ENCODE measurements around the gene PLA2G7. TPM values are rescaled to one million over a fixed set of nuclear protein-coding genes. Genes with fewer than 3 reads are reported as not detected.

Gene PLA2G7
- 0.68 and 1.5 TPM in 2 replicates for total RNA-seq
- 1.6 TPM in 1 of 2 replicates, not detected in the other for polyA plus RNA-seq

DNA sequence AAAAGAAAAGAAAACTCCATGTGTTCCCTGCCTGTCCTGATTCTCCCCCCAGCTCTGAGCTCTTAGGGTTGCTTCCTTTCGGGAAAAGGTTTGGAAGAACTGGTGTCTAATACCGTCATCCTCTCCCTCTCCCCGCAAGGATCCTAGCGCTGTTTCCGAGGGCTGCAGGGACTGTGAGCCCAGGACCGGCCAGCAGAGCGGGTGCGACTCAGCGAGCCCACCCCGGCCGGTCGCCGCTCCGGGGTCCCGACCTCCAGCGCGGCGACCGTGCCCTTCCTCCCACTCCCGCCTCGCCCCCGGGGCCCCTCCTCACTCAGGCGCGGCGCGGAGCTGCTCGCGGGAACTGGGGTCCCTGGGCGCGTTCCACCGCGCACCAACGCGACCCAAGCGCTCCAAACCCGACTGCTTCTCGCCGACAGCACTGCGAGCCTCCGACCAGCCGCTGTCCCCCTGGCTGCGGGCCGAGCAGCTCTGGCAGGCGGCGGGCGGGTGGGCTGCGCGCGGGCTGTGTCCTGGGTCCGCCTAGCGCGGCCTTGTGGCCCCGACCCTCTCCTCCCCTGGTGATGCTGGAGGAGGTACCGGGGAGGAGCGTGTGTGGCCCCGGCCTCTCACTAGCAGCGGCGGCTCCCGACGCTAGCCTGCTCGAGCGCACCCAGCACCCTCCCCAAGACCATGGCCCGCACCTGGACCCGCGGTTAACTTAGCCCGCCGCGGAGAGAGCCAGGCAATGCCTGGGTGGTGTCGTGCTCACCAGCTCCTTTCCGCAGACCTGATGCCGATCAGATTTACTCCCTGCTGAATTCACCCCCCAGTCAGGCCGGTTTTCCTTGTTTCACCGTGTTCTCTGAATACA is at the start of gene PLA2G7:
Gene PLA2G7, minus strand, starts transcription at position 509 of the 853 bp plus-strand sequence. CDS start 12,484 bp downstream, outside the sequence.
- Histone ChIP-seq H3K27me3 (peaks cover 31% of the 10 kb centered on the region), H3K79me2 (no peaks in the 10 kb centered on the region), H3K4me3 (peak within 1 kb of the TSS; percentile 76), H4K20me1 (ENCODE audit: insufficient read depth, poor library complexity, severe bottlenecking) (no peaks in the 10 kb centered on the region), H2AFZ (peak within 1 kb of the TSS; percentile 85), H3K27ac (no peak within 1 kb of the TSS), H3K4me2 (peak within 1 kb of the TSS; percentile 100), H3K4me1 (ENCODE audit: insufficient read depth) (no peaks in the 10 kb centered on the region), H3K9me2 (replicated peaks; ENCODE audit: insufficient read depth) (no peaks in the 10 kb centered on the region), H3K36me3 (replicated peaks; ENCODE audit: insufficient read depth, low read depth) (no peaks in the 10 kb centered on the region), H3K9me3 (ENCODE audit: low read depth) (no peaks in the 10 kb centered on the region)
- TF ChIP-seq EZH2phosphoT487 (IDR thresholded peaks at IDR 0.05; ENCODE audit: low read depth, severe bottlenecking, unreplicated experiment) (no peak), EZH2 (IDR thresholded peaks at IDR 0.05; ENCODE audit: borderline replicate concordance) (peak; percentile 56)
- DNase-seq (ENCODE audit: low spot score): peak; percentile 32
- under 1% methylated on average over 68 of the region's 73 CpGs for WGBS (ENCODE audit: low lambda C conversion rate, missing lambda C conversion rate)

GRCh38 chr6:46784535-46784934 is 49.4 kb upstream of the PLA2G7 start:
- TF ChIP-seq, protein P1, sequence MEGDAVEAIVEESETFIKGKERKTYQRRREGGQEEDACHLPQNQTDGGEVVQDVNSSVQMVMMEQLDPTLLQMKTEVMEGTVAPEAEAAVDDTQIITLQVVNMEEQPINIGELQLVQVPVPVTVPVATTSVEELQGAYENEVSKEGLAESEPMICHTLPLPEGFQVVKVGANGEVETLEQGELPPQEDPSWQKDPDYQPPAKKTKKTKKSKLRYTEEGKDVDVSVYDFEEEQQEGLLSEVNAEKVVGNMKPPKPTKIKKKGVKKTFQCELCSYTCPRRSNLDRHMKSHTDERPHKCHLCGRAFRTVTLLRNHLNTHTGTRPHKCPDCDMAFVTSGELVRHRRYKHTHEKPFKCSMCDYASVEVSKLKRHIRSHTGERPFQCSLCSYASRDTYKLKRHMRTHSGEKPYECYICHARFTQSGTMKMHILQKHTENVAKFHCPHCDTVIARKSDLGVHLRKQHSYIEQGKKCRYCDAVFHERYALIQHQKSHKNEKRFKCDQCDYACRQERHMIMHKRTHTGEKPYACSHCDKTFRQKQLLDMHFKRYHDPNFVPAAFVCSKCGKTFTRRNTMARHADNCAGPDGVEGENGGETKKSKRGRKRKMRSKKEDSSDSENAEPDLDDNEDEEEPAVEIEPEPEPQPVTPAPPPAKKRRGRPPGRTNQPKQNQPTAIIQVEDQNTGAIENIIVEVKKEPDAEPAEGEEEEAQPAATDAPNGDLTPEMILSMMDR (IDR thresholded peaks at IDR 0.05; ENCODE audit: poor library complexity): no peak
- TF ChIP-seq EZH2phosphoT487 (IDR thresholded peaks at IDR 0.05; ENCODE audit: low read depth, severe bottlenecking, unreplicated experiment) (no peak), EZH2 (IDR thresholded peaks at IDR 0.05; ENCODE audit: borderline replicate concordance) (no peak)
- Histone ChIP-seq H3K9me2 (replicated peaks; ENCODE audit: insufficient read depth) (no peaks in the 10 kb centered on the region), H3K4me1 (ENCODE audit: insufficient read depth) (peaks cover 3% of the 10 kb centered on the region), H3K9me3 (ENCODE audit: low read depth) (no peaks in the 10 kb centered on the region), H3K79me2 (no peaks in the 10 kb centered on the region), H2AFZ (no peak overlapping the region), H4K20me1 (ENCODE audit: insufficient read depth, poor library complexity, severe bottlenecking) (no peaks in the 10 kb centered on the region), H3K4me3 (no peak overlapping the region), H3K27me3 (no peaks in the 10 kb centered on the region), H3K36me3 (replicated peaks; ENCODE audit: insufficient read depth, low read depth) (no peaks in the 10 kb centered on the region), H3K27ac (no peak overlapping the region), H3K4me2 (no peak overlapping the region)
- no peak for DNase-seq (ENCODE audit: low spot score)
- WGBS (ENCODE audit: low lambda C conversion rate, missing lambda C conversion rate): 95% methylated on average over 1 of the region's 1 CpG

GRCh38 chr6:46781478-46782378 is 46.6 kb upstream of the PLA2G7 start:
- Histone ChIP-seq H3K4me3 (no peak overlapping the region), H3K9me2 (replicated peaks; ENCODE audit: insufficient read depth) (no peaks in the 10 kb centered on the region), H3K9me3 (ENCODE audit: low read depth) (no peaks in the 10 kb centered on the region), H2AFZ (no peak overlapping the region), H3K27ac (no peak overlapping the region), H3K36me3 (replicated peaks; ENCODE audit: insufficient read depth, low read depth) (no peaks in the 10 kb centered on the region), H3K4me2 (no peak overlapping the region), H4K20me1 (ENCODE audit: insufficient read depth, poor library complexity, severe bottlenecking) (no peaks in the 10 kb centered on the region), H3K27me3 (no peaks in the 10 kb centered on the region), H3K79me2 (no peaks in the 10 kb centered on the region), H3K4me1 (ENCODE audit: insufficient read depth) (no peaks in the 10 kb centered on the region)
- WGBS (ENCODE audit: low lambda C conversion rate, missing lambda C conversion rate): 37% methylated on average over 6 of the region's 6 CpGs
- peak; percentile 83 for DNase-seq (ENCODE audit: low spot score)
- TF ChIP-seq, protein P1 (IDR thresholded peaks at IDR 0.05; ENCODE audit: poor library complexity): peak; percentile 81
- TF ChIP-seq EZH2phosphoT487 (IDR thresholded peaks at IDR 0.05; ENCODE audit: low read depth, severe bottlenecking, unreplicated experiment): no peak

All from hepatocyte (in vitro differentiated cells).